H1 (cell line): Measurements from ENCODE around the gene CCDC30. TPM values are rescaled to one million over a fixed set of nuclear protein-coding genes. Genes with fewer than 3 reads are reported as not detected.

ENCODE experiments used
- CTCF ChIA-PET: fragments of 300-600 bp; sonication (Branson Sonifier 250); formaldehyde crosslinking; loops from one replicate; lab custom pipeline; 2021; ENCODE audit not compliant: partially characterized antibody; lab: Charles Lee
- POLR2A ChIA-PET: fragments of 300-600 bp; sonication (Branson Sonifier 250); formaldehyde crosslinking; loops from one replicate; lab custom pipeline; 2021; ENCODE audit warnings: inconsistent platforms; ENCODE audit not compliant: partially characterized antibody; lab: Charles Lee
- DNase-seq, 2 experiments: peaks; one replicate each; pipeline versions ENCODE4 v3.0.0 to v3.0.0-alpha.2; 2010 to 2022; ENCODE audit warnings: low spot score in 2 of 2, low read depth in 1 of 2, mixed read lengths in 1 of 2
- FAIRE-seq: peaks from 2 replicates; lab custom pipeline; 2011; peaks lifted over from hg19 to GRCh38; lab: Jason Lieb, UNC
- H2AFZ ChIP-seq: 2 replicates; pipeline ENCODE4 v1.8.1; 2012; ENCODE audit warnings: low read length, inconsistent platforms
- H2AK5ac ChIP-seq: 2 replicates; pipeline ENCODE4 v1.6.1; 2013; ENCODE audit warnings: low read depth, low read length
- H2BK120ac ChIP-seq: replicated peaks from 2 replicates; pipeline ENCODE3; 2013; ENCODE audit warnings: low read depth, low read length, inconsistent platforms
- H2BK12ac ChIP-seq: 2 replicates; pipeline ENCODE4 v1.6.1; 2013; ENCODE audit warnings: low read depth, low read length
- H2BK15ac ChIP-seq: 2 replicates; pipeline ENCODE4 v1.6.1; 2013; ENCODE audit warnings: low read length
- H2BK20ac ChIP-seq: 2 replicates; pipeline ENCODE4 v1.6.1; 2013; ENCODE audit warnings: low read length
- H2BK5ac ChIP-seq: 2 replicates; pipeline ENCODE4 v1.6.1; 2013; ENCODE audit warnings: low read depth, low read length
- H3K14ac ChIP-seq: 2 replicates; pipeline ENCODE4 v1.6.1; 2013; ENCODE audit warnings: inconsistent platforms; ENCODE audit not compliant: insufficient read length
- H3K18ac ChIP-seq: 2 replicates; pipeline ENCODE4 v1.6.1; 2013; ENCODE audit warnings: low read length; ENCODE audit errors: extremely low read depth
- H3K23ac ChIP-seq: 2 replicates; pipeline ENCODE4 v1.6.1; 2013; ENCODE audit warnings: inconsistent platforms; ENCODE audit not compliant: insufficient read length
- H3K23me2 ChIP-seq: 2 replicates; pipeline ENCODE4 v1.6.1; 2013; ENCODE audit warnings: low read depth, low read length
- H3K27ac ChIP-seq: 2 replicates; pipeline ENCODE4 v1.6.1; 2011; ENCODE audit warnings: low read depth, low read length, inconsistent platforms
- H3K27me3 ChIP-seq, 4 experiments: replicated peaks in 1 of 4; 1 replicate in 1 of 4; 2 replicates in 3 of 4; pipeline versions ENCODE4 v1.6.1 to v1.8.1; 2011 to 2013; ENCODE audit warnings: low read length in 3 of 4, mild to moderate bottlenecking in 3 of 4, inconsistent platforms in 2 of 4, mixed read lengths in 2 of 4, moderate library complexity in 1 of 4; ENCODE audit not compliant: control insufficient read depth in 3 of 4, insufficient read depth in 3 of 4; ENCODE audit errors: extremely low read depth in 1 of 4
- H3K36me3 ChIP-seq, 4 experiments: 2 replicates each; pipeline versions ENCODE4 v1.6.1 to v1.8.1; 2011 to 2013; ENCODE audit warnings: mild to moderate bottlenecking in 4 of 4, low read length in 3 of 4, moderate library complexity in 2 of 4, control low read depth in 1 of 4, inconsistent platforms in 1 of 4; ENCODE audit not compliant: insufficient read depth in 4 of 4, control insufficient read depth in 2 of 4
- H3K4ac ChIP-seq: replicated peaks from 2 replicates; pipeline ENCODE3; 2013; ENCODE audit warnings: low read length, low read depth, mixed read lengths, inconsistent platforms; ENCODE audit not compliant: insufficient read length
- H3K4me1 ChIP-seq, 4 experiments: replicated peaks in 1 of 4; 1 replicate in 1 of 4; 2 replicates in 3 of 4; pipeline versions ENCODE4 v1.6.1 to v1.8.1; 2011 to 2013; ENCODE audit warnings: low read length in 3 of 4, inconsistent platforms in 2 of 4, mixed read lengths in 1 of 4; ENCODE audit not compliant: insufficient read depth in 4 of 4, control insufficient read depth in 3 of 4
- H3K4me2 ChIP-seq, 2 experiments: 2 replicates each; pipeline versions ENCODE4 v1.6.1 to v1.8.1; 2011 to 2013; ENCODE audit warnings: low read depth in 2 of 2, low read length in 2 of 2, control low read depth in 1 of 2, inconsistent platforms in 1 of 2, mild to moderate bottlenecking in 1 of 2; ENCODE audit not compliant: insufficient read depth in 1 of 2
- H3K4me3 ChIP-seq, 4 experiments: fragments of 200-600, 300-600 bp in 1 of 4; sonication (generic), shearing (Covaris generic), sonication (Bioruptor Twin) in 1 of 4; 2 replicates each; pipeline versions ENCODE4 v1.5.1 to v1.8.1; 2011 to 2016; ENCODE audit warnings: low read length in 4 of 4, low read depth in 3 of 4, control low read depth in 2 of 4, inconsistent platforms in 2 of 4, mild to moderate bottlenecking in 2 of 4, mixed read lengths in 1 of 4, moderate library complexity in 1 of 4; ENCODE audit not compliant: insufficient read depth in 2 of 4; ENCODE audit errors: extremely low read depth in 1 of 4
- H3K56ac ChIP-seq: replicated peaks from 2 replicates; pipeline ENCODE3; 2013; ENCODE audit warnings: low read depth, mild to moderate bottlenecking, mixed read lengths, low read length, inconsistent platforms; ENCODE audit not compliant: insufficient read length
- H3K79me1 ChIP-seq: 2 replicates; pipeline ENCODE4 v1.6.1; 2013; ENCODE audit warnings: low read depth, low read length, control low read depth
- H3K79me2 ChIP-seq, 2 experiments: 2 replicates each; pipeline versions ENCODE4 v1.6.1 to v1.8.1; 2012 to 2013; ENCODE audit warnings: low read length in 2 of 2, mild to moderate bottlenecking in 2 of 2, inconsistent platforms in 1 of 2; ENCODE audit not compliant: insufficient read depth in 2 of 2, control insufficient read depth in 1 of 2
- H3K9ac ChIP-seq, 4 experiments: replicated peaks in 1 of 4; 1 replicate in 1 of 4; 2 replicates in 3 of 4; pipeline versions ENCODE4 v1.6.1 to v1.8.1; 2011 to 2013; ENCODE audit warnings: low read depth in 3 of 4, low read length in 3 of 4, control low read depth in 2 of 4, mild to moderate bottlenecking in 2 of 4, moderate library complexity in 2 of 4, inconsistent platforms in 1 of 4; ENCODE audit errors: extremely low read depth in 1 of 4
- H3K9me3 ChIP-seq, 2 experiments: 2 replicates each; pipeline versions ENCODE4 v1.6.1 to v1.8.1; 2012 to 2013; ENCODE audit warnings: mild to moderate bottlenecking in 2 of 2, moderate library complexity in 2 of 2, control low read depth in 1 of 2, inconsistent platforms in 1 of 2, low read depth in 1 of 2, low read length in 1 of 2, mixed read lengths in 1 of 2; ENCODE audit not compliant: insufficient read depth in 2 of 2
- H4K20me1 ChIP-seq, 2 experiments: replicated peaks in 1 of 2; 2 replicates each; pipeline versions ENCODE3 to v1.8.1; 2011 to 2013; ENCODE audit warnings: inconsistent platforms in 2 of 2, low read length in 2 of 2, mild to moderate bottlenecking in 1 of 2; ENCODE audit not compliant: insufficient read depth in 2 of 2, control insufficient read depth in 1 of 2
- H4K5ac ChIP-seq: 2 replicates; pipeline ENCODE4 v1.6.1; 2013; ENCODE audit warnings: low read length, low read depth, mixed read lengths, inconsistent platforms; ENCODE audit not compliant: insufficient read length
- H4K8ac ChIP-seq: 2 replicates; pipeline ENCODE4 v1.8.0; 2013; ENCODE audit warnings: mild to moderate bottlenecking, moderate library complexity, low read length, inconsistent platforms; ENCODE audit not compliant: insufficient read depth; ENCODE audit errors: extremely low read depth
- H4K91ac ChIP-seq: replicated peaks from 2 replicates; pipeline ENCODE3; 2013; ENCODE audit warnings: low read length, mixed read lengths, inconsistent platforms; ENCODE audit not compliant: insufficient read length
- BRCA1 ChIP-seq: IDR thresholded peaks from 2 replicates; pipeline ENCODE4 v1.6.1; 2012; ENCODE audit warnings: low read depth, low read length, improper control_type of control experiment
- EP300 ChIP-seq, 2 experiments: IDR thresholded peaks; 1 replicate in 1 of 2; 2 replicates in 1 of 2; pipeline ENCODE4 v1.6.1; 2011 to 2012; ENCODE audit warnings: low read depth in 2 of 2, low read length in 2 of 2, mild to moderate bottlenecking in 2 of 2, borderline replicate concordance in 1 of 2, inconsistent platforms in 1 of 2, moderate library complexity in 1 of 2
- FOSL1 ChIP-seq: IDR thresholded peaks from 2 replicates; pipeline ENCODE4 v1.6.1; 2011; ENCODE audit warnings: mild to moderate bottlenecking, low read depth, low read length, moderate library complexity; ENCODE audit not compliant: insufficient read depth
- JUND ChIP-seq: IDR thresholded peaks from 2 replicates; pipeline ENCODE4 v1.6.1; 2011; ENCODE audit warnings: mild to moderate bottlenecking, improper control_type of control experiment, low read length
- POLR2A ChIP-seq, 2 experiments: IDR thresholded peaks; 1 replicate in 1 of 2; 2 replicates in 1 of 2; pipeline ENCODE4 v1.6.1; 2011; ENCODE audit warnings: low read depth in 2 of 2, low read length in 2 of 2, mild to moderate bottlenecking in 2 of 2; ENCODE audit errors: control extremely low read depth in 1 of 2
- POU5F1 ChIP-seq: IDR thresholded peaks from 2 replicates; pipeline ENCODE4 v1.6.1; 2011; ENCODE audit warnings: low read depth, mild to moderate bottlenecking, low read length, moderate library complexity
- RNF2 ChIP-seq: fragments of 200-900, 300-1000 bp; sonication (generic); IDR thresholded peaks from 2 replicates; pipeline ENCODE4 v1.7.1; 2016; ENCODE audit warnings: borderline replicate concordance, low read depth, mild to moderate bottlenecking, antibody characterized with exemption, low read length; ENCODE audit not compliant: poor library complexity, severe bottlenecking; ENCODE audit errors: missing control alignments
- TAF7 ChIP-seq: optimal IDR thresholded peaks from 2 replicates; pipeline ENCODE3; 2011; ENCODE audit warnings: low read depth, mild to moderate bottlenecking, inconsistent platforms, low read length, moderate library complexity, borderline replicate concordance
- TCF12 ChIP-seq: IDR thresholded peaks from 2 replicates; pipeline ENCODE4 v1.6.1; 2011; ENCODE audit warnings: low read depth, mild to moderate bottlenecking, low read length
- WGBS, 2 experiments: shearing (Covaris generic) in 1 of 2; methylation state at CpG; one replicate each; pipeline versions ENCODE4 v1.1.6 to v1.1.7; 2013 to 2015; ENCODE audit warnings: low lambda C conversion rate in 2 of 2, mixed read lengths in 2 of 2, inconsistent platforms in 1 of 2, low coverage in 1 of 2, missing lambda C conversion rate in 1 of 2; ENCODE audit not compliant: insufficient replicate concordance in 2 of 2, insufficient coverage in 1 of 2, insufficient read length in 1 of 2; ENCODE audit errors: extremely low coverage in 1 of 2, missing lambda C conversion rate in 1 of 2; 5-methylcytosine and 5-hydroxymethylcytosine counted together
- polyA plus RNA-seq, 7 experiments: library from polyadenylated mRNA; depleted of rRNA in 3 of 7; stranded (reverse) in 5 of 7; unstranded in 2 of 7; fragments of >200 nt in 5 of 7; fragments of 200-250 nt in 2 of 7; gene quantifications; 1 replicate in 5 of 7; 2 replicates in 1 of 7; 4 replicates in 1 of 7; pipeline versions ENCODE4 v1.2.1 to v1.2.3, GENCODE V29; 2011 to 2013; ENCODE audit warnings: missing spikeins in 2 of 7, mixed read lengths in 2 of 7
- total RNA-seq: library from RNA; stranded (reverse); fragmentation: NEBNext Ultra II Directional; extraction: Animal tissue kit (Norgen Biotek cat#: 25700); gene quantifications from 2 replicates; pipeline ENCODE4 v1.2.1, GENCODE V29; 2021
- TF ChIP-seq, protein P1 (sequence below): IDR thresholded peaks from 2 replicates; pipeline ENCODE4 v1.6.1; 2012; ENCODE audit warnings: inconsistent platforms

Gene CCDC30
- total and polyA plus RNA-seq, 2 of the 8 experiments (the other 6 are each of a cell fraction or from before 2014, with no cell fraction given) = 0.60 to 1.8 TPM

DNA sequence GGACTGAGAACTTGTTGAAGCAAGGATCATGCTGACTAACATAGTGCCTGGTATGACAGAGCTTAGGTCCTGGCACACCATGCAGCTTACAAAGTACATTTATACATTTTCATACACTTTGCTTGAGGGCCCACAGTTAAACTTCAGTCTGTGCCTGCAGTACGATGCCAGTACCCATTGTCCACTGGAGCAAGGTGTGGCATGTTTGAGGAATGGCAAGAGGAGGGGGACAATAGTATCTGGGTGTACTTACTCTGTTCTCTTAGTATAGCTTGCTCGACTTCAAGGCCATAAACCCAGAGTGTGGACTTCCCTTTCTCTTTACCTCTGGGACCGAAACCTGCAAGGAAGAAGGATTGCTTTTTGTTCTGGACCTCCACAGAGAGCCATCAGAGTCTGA lies 212.4 kb downstream of the CCDC30 start:
- 92% methylated on average over 3 of the region's 3 CpGs; no CpG with 5 or more reads in 1 of the 2 experiments for WGBS, 2 experiments
- DNase-seq (no peak), FAIRE-seq (no peak)
- ChIA-PET POLR2A (interaction anchor here (0.7 to 1.7 kb wide), 4 partner anchors 10 to 22 kb away, joined by 3 to 4 read pairs (median 4); no protein-coding TSS in a partner anchor), CTCF (interaction anchor here (0.6 to 1.2 kb wide), 5 partner anchors 13 to 528 kb away, joined by 3 to 4 read pairs (median 3); no protein-coding TSS in a partner anchor)
- no peak overlapping the region for H2BK20ac ChIP-seq
- H4K5ac ChIP-seq = no peak overlapping the region
- no peak overlapping the region for H2BK15ac ChIP-seq
- H2AFZ ChIP-seq = no peak overlapping the region
- no peaks in the 10 kb centered on the region for H3K79me1 ChIP-seq
- H2BK12ac ChIP-seq = no peak overlapping the region
- peaks cover 0 to 25% (median 5%) of the 10 kb centered on the region in 4 experiments; a peak in 4 of 8 replicates for H3K36me3 ChIP-seq
- H3K56ac ChIP-seq = no peak overlapping the region
- H2BK120ac ChIP-seq = no peak overlapping the region
- no peaks in the 10 kb centered on the region for H4K20me1 ChIP-seq
- H3K23me2 ChIP-seq = no peaks in the 10 kb centered on the region
- H4K91ac ChIP-seq = no peak overlapping the region
- H3K14ac ChIP-seq = no peak overlapping the region
- H2BK5ac ChIP-seq = no peak overlapping the region
- H3K27me3 ChIP-seq = no peaks in the 10 kb centered on the region
- H4K8ac ChIP-seq = no peak overlapping the region
- no peak overlapping the region for H3K4me3 ChIP-seq
- no peak overlapping the region for H2AK5ac ChIP-seq
- H3K23ac ChIP-seq = no peak overlapping the region
- no peak overlapping the region for H3K18ac ChIP-seq
- no peak overlapping the region for H3K9ac ChIP-seq
- H3K4me2 ChIP-seq = no peak overlapping the region
- H3K4ac ChIP-seq = no peak overlapping the region
- H3K27ac ChIP-seq = no peak overlapping the region
- no peaks in the 10 kb centered on the region for H3K9me3 ChIP-seq
- no peaks in the 10 kb centered on the region for H3K4me1 ChIP-seq
- H3K79me2 ChIP-seq = peaks cover 0 to 7% of the 10 kb centered on the region in 2 experiments; a peak in 1 of 4 replicates
- no peak for TF ChIP-seq EP300 (IDR thresholded peaks at IDR 0.05; ENCODE audit: borderline replicate concordance in 1 of 2, low read depth in 2 of 2, low read length in 2 of 2)
- TF ChIP-seq RNF2 = no peak
- no peak for TF ChIP-seq BRCA1
- TF ChIP-seq POLR2A (IDR thresholded peaks at IDR 0.05; ENCODE audit: control extremely low read depth in 1 of 2, low read depth in 2 of 2, low read length in 2 of 2) = no peak
- no peak for TF ChIP-seq JUND
- no peak for TF ChIP-seq TAF7
- no peak for TF ChIP-seq POU5F1
- TF ChIP-seq, protein P1, sequence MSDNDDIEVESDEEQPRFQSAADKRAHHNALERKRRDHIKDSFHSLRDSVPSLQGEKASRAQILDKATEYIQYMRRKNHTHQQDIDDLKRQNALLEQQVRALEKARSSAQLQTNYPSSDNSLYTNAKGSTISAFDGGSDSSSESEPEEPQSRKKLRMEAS = no peak
- TF ChIP-seq FOSL1 = no peak
- no peak for TF ChIP-seq TCF12
